Placental pericyte (primary cell): ENCODE results near the gene C6orf62. TPM values are rescaled to one million over a fixed set of nuclear protein-coding genes. Genes with fewer than 3 reads are reported as not detected.

Experiments
- total RNA-seq: library from RNA; depleted of rRNA; stranded (reverse); fragments of >200 nt; gene quantifications from 2 replicates; pipeline ENCODE4 v1.2.3, GENCODE V29; 2012

The C6orf62 gene
- 159 and 163 TPM in 2 replicates for total RNA-seq

GRCh38 chr6:24719125-24719971, at the start of gene C6orf62:
Gene C6orf62 (minus strand): TSS chr6:24719154. CDS start chr6:24718668, 486 bp downstream.

DNA sequence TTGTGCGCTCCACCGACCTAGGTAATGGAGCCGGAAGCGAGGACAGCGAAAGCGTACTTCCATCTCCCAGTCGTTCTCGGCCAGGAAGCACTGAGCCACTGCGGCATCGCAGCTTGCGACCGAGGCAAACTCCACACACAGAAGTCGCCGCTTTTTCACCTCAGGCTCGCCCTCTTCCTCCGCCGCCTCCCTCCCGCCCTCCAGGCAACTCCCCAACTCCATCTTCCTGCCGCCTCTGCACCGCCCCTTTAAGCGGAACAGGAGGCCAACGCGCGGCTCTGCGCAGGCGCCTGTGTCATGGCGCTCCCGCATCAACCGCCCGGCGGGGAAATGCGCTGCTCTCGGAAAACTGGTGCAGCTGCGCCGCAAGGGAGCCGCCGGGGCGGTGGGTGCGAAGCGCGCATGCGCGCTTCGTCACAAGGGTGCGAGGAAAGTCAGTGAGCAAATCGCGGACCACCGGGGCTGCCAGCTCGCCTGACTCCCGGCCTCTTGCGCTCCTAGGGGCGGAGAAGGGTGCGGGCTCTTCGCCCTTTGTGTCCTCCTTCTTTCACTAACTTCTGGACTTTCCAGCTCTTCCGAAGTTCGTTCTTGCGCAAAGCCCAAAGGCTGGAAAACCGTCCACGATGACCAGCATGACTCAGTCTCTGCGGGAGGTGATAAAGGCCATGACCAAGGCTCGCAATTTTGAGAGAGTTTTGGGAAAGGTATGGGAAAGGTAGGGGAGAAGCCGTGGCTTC, 52.1 kb downstream of the C6orf62 start, which contains the start of the genes ACOT13 and TDP2:
Gene ACOT13, plus strand, starts transcription at position 437 of the 737 bp plus-strand sequence. Its CDS starts 187 bp downstream, at position 624.
Gene TDP2, minus strand, starts transcription at position 259 of the 737 bp plus-strand sequence. Its CDS starts 37 bp downstream, at position 222.

Other genes with a start within 250 kb of the C6orf62 start
- gene GPLD1, start 229.6 kb downstream of the C6orf62 start, total RNA-seq, result 0.14 and 0.22 TPM in 2 replicates
- 0.22 and 0.29 TPM in 2 replicates for gene ALDH5A1, start 224.2 kb downstream of the C6orf62 start, total RNA-seq
- gene KIAA0319, start 73.0 kb downstream of the C6orf62 start, total RNA-seq, result under 0.01 TPM in 1 of 2 replicates, not detected in the other
- 17.7 and 18.8 TPM in 2 replicates for gene TDP2, start 52.3 kb downstream of the C6orf62 start, total RNA-seq
- gene ACOT13, start 52.1 kb downstream of the C6orf62 start, total RNA-seq, result 3.1 and 5.7 TPM in 2 replicates
- gene GMNN, start 55.8 kb upstream of the C6orf62 start, total RNA-seq, result 10.1 and 37.5 TPM in 2 replicates
- not detected in 2 replicates for gene ARMH2, start 79.8 kb upstream of the C6orf62 start, total RNA-seq
- gene RIPOR2, start 216.8 kb upstream of the C6orf62 start, total RNA-seq, result 0.22 and 4.9 TPM in 2 replicates